ENCODE results near the gene DCHS1. TPM values are rescaled to one million over a fixed set of nuclear protein-coding genes. Genes with fewer than 3 reads are reported as not detected.

Gene DCHS1
- total and polyA plus RNA-seq, 9 of the 15 experiments (the other 6 are each of a cell fraction or from before 2014, with no cell fraction given), result 0.04 to 0.49 (median 0.14) TPM; not detected in 2

- 70% methylated on average over 1 of the region's 1 CpG for WGBS (ENCODE audit: insufficient coverage, low coverage, missing lambda C conversion rate)
- DNase-seq (ENCODE audit: extremely low read depth in 1 of 4, low spot score in 3 of 4) (no peak), ATAC-seq (no peak), FAIRE-seq (no peak)
- H3K27ac ChIP-seq (ENCODE audit: extremely low read depth, low read depth, low read length), result no peak overlapping the region
- no peak overlapping the region for H2AFZ ChIP-seq (ENCODE audit: low read depth, low read length)
- BruUV-seq (replicated peaks), result no TSS peak
- H3K79me2 ChIP-seq (ENCODE audit: control insufficient read depth, insufficient read depth, low read length), result no peaks in the 10 kb centered on the region
- no peak overlapping the region for H3K4me2 ChIP-seq (ENCODE audit: insufficient read depth, low read length)
- H3K9me3 ChIP-seq (replicated peaks; ENCODE audit: control insufficient read depth, insufficient read depth, low read depth, low read length), result no peaks in the 10 kb centered on the region
- in situ Hi-C loops (cut with MboI) (loop anchor here (10.0 kb wide), 1 partner anchor 139 kb away; no protein-coding TSS in a partner anchor), intact Hi-C loops (cut with micrococcal nuclease) (no loop called here)
- H3K4me1 ChIP-seq (replicated peaks in 1 of 2; ENCODE audit: control insufficient read depth in 2 of 2, insufficient read depth in 2 of 2, low read length in 2 of 2), result peaks cover 0 to 19% of the 10 kb centered on the region in 2 experiments; a peak in 4 of 5 replicates
- no peaks in the 10 kb centered on the region for H3K27me3 ChIP-seq (ENCODE audit: control insufficient read depth in 2 of 2, insufficient read depth in 2 of 2, low read length in 2 of 2)
- no peaks in the 10 kb centered on the region for H4K20me1 ChIP-seq (replicated peaks; ENCODE audit: control insufficient read depth, insufficient read depth, low read length)
- CTCF ChIA-PET (ENCODE audit: low intra/inter-chr PET ratio), result no interaction called here
- H3K9me1 ChIP-seq (ENCODE audit: control insufficient read depth, insufficient read depth, low read length), result no peaks in the 10 kb centered on the region
- no peak for TF ChIP-seq ZNF232 (CRISPR knock-in tag; IDR thresholded peaks at IDR 0.05)
- TF ChIP-seq FOSL1 (tag; conservative IDR thresholded peaks at IDR 0.05), result no peak
- TF ChIP-seq FOXJ3 (CRISPR knock-in tag; IDR thresholded peaks at IDR 0.05), result no peak
- TF ChIP-seq NCOA4 (IDR thresholded peaks at IDR 0.05; ENCODE audit: partially characterized antibody), result no peak
- TF ChIP-seq SMARCA5 (IDR thresholded peaks at IDR 0.05), result no peak
- TF ChIP-seq ARHGAP35 (IDR thresholded peaks at IDR 0.05; ENCODE audit: partially characterized antibody), result no peak
- TF ChIP-seq MBD2 (IDR thresholded peaks at IDR 0.05; ENCODE audit: borderline replicate concordance, low read depth), result no peak
- TF ChIP-seq ZNF639 (CRISPR knock-in tag; conservative IDR thresholded peaks at IDR 0.05 in 1 of 2, IDR thresholded peaks at IDR 0.05 in 1 of 2), result no peak
- POLR2A ChIA-PET, result interaction anchor here (0.8 to 3.2 kb wide), 2 partner anchors 8 to 15 kb away, joined by 3 to 11 read pairs; no protein-coding TSS in a partner anchor
- no peaks in the 10 kb centered on the region for H3K36me3 ChIP-seq (ENCODE audit: control insufficient read depth, insufficient read depth, low read length)
- no peak overlapping the region for H3K9ac ChIP-seq (ENCODE audit: insufficient read depth in 1 of 2, low read depth in 2 of 2, low read length in 2 of 2)
- H3K4me3 ChIP-seq, result no peak overlapping the region
Observed at GRCh38 chr11:6674219-6674597, 18.6 kb upstream of the DCHS1 start.

Data from K562 (cell line).